Amygdala (tissue), 56 donors: ENCODE data around the gene CHAMP1.

Source experiments
- DNase-seq, 56 donors: peaks; one replicate each; lab custom pipeline; 2025; lab: John Stamatoyannopoulos, UW

The CHAMP1 gene

DNA sequence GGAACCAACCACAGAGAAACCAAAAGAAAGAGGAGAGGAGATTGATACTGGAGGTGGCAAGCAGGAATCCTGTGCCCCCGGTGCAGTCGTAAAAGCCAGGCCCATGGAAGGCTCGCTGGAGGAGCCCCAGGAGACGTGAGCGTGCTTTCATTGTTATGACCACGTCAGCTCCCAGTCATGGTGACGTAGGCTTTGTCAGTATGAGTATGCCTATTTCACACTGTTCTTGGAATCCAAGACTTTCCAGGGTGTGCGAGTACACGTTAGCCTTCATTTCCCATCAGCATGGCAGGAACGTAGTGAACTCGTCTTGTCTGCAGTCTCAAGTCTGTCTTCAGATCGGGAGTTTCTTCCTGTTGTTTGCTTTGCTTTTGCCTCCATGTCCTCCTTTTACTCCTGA, 15.4 kb upstream of the CHAMP1 start:
- no peak for DNase-seq

GRCh38 chr13:114299604-114300305, 14.5 kb upstream of the CHAMP1 start:
- no peak for DNase-seq

DNA sequence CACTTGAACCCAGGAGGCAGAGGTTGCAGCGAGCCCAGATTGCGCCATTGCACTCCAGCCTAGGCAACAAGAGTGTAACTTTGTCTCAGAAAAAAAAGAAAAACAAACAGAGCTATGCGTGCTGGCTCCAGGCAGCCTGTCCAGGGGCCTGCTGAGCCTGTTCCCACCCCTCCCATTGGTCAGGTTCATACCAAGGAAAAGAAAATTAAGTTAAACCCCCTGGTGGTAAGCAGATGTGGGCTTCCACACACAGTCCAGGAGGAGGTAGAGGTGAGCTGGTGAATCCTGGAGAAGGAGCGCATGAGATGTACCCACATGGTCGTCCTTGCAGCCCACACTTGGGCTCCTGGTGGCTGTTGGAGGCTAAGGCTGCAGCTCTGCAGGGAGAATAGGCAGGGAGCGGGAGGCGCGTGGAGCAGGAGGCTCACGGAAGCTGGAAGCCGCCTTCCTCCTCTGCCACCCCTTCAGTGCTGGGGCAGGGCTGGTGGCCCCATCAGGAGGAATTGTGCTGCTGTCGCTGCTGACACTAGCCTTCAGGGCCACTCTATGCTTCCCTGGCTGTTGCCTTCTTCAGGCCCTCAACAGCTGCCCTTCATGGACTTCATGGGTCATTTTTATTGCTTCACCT, 10.5 kb upstream of the CHAMP1 start:
- no peak for DNase-seq

DNA sequence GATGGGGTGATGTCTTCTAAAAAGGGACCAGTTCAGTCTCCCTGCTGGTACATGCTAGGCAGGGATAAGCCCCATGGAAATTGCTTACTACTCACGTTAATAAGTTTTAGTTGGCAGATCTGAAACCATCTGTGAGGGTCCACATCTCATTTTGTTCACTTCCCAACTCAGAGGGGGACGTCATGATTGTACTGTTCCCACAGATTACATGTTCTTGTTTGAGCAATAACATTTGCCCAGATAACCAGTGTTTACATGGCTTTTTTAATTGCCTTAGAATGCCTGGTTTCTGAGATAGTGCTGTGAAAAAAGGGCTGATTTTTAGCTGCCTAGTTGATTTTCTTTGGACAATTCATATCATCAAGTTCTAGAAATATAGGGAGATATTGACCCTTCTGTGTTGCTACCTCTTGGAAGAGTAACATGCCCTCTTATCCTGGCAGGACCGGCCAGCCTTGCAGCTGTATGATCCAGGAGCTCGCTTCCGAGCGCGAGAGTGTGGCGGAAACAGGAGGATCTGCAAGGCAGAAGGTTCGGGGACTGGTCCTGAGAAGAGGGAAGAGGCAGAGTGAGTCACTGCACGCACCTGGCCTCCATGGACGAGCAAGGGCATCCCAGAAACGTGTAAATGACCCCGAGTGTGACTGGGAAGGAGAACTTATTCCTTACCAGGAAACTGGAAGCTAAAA, 9.8 kb upstream of the CHAMP1 start:
- DNase-seq = no peak

DNA sequence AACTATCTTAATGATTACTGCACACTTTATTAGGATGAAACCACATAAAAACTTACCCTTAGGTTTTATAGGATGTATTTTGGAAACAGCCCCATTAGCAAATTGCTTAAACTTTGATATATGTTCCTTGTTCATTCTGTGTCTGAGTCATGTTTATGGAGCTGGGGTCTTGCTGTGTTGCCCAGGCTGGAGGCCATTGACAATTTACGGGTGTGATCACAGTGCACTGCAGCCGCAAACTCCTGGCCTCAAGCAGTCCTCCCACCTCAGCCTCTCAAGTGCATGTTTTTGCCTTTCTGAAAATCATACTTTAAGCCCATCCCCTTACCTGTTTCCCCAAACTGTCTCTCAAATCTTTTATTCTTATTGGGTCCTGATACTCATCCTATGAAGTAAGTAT, 5.2 kb upstream of the CHAMP1 start:
- DNase-seq = no peak

DNA sequence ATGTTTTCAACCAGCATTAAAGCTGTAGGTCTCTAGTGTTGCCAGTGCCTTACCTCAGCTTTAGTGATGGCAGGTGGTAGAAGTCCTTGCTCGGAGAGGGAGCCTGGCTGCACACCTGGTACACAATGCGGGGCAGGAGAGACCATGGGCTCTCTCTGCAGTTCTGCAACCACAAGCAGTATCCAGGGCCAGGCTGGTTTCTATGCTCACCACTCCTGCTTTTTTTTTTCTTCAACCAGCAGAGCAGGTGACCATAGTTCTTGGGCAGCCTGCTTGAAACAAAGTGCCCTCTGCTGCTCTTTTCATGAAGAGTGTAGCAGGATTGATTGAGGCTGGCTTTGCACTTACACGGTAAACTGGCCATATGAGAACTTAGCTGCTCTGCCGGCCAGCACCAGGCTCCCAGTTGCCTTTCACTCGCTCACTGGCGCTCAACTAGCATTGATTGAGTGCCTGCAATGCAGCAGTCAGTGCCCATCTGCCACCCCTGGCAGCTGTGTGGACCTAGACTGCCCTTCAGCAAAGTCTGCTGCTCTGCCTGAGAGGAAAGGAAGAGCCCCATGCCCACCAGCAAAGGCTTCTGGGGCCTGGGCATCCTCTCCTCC, 4.4 kb upstream of the CHAMP1 start:
- no peak for DNase-seq

DNA sequence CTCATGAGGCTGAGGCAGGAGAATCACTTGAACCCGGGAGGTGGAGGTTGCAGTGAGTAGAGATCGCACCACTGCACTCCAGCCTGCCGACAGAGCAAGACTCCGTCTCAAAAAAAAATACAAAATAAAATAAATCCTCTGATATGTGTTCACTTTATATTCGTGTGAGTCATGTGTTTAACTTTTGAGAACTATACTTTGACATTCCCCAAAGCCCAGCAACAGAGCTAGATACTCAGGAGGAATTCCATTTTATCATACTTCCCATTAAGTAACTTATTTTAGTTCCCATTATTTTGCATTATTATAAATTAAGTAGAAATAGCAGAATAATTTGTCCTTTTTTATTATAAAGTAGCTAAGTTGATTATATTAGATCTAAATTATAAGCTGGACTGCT, 3.3 kb upstream of the CHAMP1 start:
- DNase-seq = no peak

- DNase-seq = no peak
Observed at GRCh38 chr13:114311387-114311786, 2.9 kb upstream of the CHAMP1 start.

DNA sequence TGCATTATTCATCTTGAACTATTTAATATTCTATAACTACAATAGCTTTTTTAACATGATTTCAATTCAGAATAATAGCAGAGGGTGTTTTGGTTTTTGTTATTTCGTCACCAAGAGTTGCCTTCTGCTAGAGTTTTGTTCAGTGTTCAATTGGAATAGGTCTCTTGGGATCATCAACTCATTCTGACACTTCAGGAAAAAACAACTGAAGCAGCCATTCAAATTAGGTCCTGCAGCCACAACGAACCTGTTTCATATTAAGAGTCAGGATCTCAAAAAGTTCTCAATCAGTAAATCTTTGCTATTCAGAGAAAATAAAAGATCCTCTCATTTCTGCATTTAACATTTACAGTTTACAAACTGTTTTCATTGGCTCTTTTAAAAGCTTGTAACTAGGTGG, 2.4 kb upstream of the CHAMP1 start:
- DNase-seq = no peak

DNA sequence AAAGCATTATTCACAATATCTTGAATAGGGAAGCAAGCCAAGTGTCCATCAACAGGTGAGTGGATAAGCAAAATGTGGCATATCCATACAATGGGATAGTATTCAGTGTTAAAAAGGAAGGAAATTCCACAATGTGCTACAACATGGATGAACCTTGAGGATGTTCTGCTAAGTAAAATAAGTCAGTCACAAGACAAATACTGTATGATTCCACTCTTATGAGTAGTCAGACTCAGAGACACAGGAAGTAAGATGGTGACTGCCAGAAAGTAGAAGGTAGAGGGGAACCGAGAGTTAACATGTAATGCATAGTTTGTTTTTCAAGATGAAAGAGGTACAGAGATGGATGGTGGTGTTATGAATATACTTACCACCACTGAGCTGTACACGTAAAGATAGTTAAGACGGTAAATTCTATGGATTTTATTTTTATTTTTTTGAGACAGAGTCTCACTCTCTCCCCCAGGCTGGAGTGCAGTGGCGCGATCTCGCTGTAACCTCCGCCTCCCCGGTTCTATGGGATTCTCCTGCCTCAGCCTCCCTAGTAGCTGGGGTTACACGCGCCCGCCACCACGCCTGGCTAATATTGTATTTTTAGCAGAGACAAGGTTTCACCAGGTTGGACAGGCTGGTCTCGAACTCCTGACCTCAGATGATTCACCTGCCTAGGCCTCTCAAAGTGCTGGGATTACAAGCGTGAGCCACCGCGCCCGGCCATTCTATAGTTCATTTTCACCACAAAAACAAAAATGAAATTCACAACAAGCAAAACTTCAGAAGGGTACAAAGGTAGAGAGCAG, 1.0 kb upstream of the CHAMP1 start:
- DNase-seq = no peak

DNA sequence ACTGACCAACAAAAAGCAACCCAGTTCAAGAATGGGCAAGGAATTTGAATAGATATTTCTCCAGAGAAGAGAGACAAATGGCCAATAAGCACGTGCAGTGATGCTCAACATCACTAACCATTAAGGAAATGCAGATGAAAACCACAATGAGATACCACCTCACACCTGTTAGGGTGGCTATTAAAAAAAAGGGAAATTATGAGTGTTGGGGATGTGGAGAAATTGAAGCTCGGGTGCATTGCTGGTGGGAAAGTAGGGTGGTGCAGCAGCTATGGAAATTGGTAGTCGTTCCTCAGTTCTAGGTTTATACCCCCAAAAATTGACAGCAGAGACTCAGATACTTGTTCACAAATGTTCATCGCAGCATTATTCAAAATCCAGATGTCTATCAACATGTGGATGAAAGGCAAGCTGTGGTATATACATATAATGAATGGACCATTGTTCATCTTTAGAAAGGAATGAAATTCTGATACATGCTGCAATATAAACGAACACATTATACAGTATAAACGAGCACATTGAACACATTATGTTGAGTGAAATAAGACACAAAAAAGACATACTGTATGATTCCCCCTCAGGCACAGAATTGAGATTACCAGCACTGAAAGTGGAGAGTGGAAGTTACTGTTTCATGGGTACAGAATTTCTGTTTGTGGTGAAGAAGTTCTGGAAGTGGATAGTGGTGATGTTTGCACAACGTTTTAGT, 927 bp downstream of the CHAMP1 start:
- no peak for DNase-seq

GRCh38 chr13:114318624-114319023, 4.3 kb downstream of the CHAMP1 start:
- no peak for DNase-seq

DNA sequence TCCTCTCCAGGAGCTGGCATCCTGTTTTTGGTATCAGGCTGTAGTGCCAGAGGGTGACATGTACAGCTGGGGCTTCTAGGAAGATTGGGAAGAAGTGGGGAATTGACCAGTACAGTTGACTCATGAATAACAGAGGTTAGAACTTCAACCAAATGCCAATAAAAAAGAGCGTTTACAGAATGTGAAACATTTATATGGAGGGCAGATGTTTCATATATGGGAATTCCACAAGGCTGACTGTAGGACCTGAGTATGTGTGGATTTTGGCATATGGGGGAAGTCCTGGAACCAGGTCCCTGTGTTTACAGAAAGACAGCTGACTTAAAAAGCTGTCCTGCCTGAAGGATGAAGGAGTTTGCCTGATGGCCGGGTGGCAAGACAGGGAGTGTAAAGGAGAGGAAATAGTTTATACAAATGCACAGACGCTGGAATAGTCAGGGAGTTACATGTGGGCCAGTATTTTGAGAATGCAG, 5.2 kb downstream of the CHAMP1 start:
- no peak for DNase-seq

DNA sequence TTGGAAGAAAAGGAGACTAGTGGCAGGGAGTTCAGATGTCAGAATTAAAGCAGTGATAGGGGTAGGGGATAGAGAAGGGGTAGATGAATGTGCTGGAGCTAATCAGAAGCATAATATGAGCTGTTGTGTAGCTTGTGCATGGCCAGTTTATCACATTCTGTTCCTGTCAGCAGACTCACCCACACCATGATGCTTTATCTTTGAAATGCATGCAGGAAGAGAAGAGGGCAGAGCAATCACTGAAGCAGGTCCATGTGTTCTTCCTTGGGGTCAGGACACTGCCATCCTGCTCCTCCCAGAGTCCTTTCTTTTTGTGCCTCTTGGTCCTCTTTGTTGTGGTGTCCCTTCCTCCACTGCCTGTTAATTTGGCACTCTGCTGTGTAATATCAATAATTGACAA, 5.8 kb downstream of the CHAMP1 start:
- no peak for DNase-seq

DNA sequence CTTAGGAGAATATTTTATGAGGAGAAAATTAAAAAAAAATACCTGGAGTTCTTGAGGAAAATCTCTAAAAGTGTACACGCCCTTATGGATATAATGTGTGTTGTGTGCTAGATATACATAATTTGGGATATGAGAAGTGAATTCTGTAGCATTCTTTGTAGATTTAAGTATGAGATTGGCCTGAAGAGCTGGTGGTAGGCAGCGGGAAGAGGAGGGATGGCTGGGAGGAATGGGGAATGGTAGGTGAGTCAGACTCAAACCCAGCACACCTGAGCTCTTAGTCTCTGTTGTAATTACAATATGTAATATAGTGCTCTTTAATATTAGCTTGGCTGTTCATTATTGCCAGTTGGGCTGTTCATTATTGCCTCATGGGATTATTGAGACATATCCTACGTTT, 7.0 kb downstream of the CHAMP1 start:
- no peak for DNase-seq

DNA sequence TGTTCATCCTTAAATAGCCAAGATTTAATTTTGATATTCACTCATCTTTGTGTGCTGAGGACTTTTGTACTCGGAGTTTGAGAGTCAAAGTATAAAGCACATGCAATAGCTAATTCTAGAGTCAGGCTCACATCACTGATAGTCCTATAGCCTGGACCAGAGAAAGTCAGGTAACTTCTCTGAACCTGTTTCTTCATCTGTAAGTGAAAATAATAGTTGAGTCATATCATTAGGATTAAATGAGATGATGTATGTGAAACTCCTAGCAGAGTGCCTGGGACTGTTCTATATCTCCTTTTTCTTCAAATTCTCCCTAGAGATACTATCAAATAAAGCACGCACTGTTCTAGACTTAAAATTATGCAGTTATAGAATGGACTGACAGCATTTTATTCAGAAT, 9.0 kb downstream of the CHAMP1 start:
- no peak for DNase-seq

- no peak for DNase-seq
Observed at GRCh38 chr13:114324334-114324733, 10.0 kb downstream of the CHAMP1 start.

DNA sequence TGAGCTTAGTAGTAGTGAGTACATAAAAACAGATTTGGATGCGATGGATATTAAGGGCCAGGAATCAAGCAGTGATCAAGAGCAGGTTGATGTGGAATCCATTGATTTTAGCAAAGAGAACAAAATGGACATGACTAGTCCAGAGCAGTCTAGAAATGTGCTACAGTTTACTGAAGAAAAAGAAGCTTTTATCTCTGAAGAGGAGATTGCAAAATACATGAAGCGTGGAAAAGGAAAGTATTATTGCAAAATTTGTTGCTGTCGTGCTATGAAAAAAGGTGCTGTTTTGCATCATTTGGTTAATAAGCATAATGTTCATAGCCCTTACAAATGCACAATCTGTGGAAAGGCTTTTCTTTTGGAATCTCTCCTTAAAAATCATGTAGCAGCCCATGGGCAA, 11.4 kb downstream of the CHAMP1 start:
- no peak for DNase-seq

- no peak for DNase-seq
Observed at GRCh38 chr13:114328034-114328433, 13.7 kb downstream of the CHAMP1 start.

- DNase-seq = no peak
Observed at GRCh38 chr13:114328595-114328994, 14.3 kb downstream of the CHAMP1 start.
